DMS79 treated with DMSO at 0.1 percent for 48 hours (cell line): ENCODE measurements around the gene TTLL13.
A peak's percentile ranks its signal among the peaks of the same experiment; 100 is the strongest.

ENCODE experiments used
- DNase-seq: peaks from one replicate; lab custom pipeline; 2025; lab: John Stamatoyannopoulos, UW

Gene TTLL13

DNA sequence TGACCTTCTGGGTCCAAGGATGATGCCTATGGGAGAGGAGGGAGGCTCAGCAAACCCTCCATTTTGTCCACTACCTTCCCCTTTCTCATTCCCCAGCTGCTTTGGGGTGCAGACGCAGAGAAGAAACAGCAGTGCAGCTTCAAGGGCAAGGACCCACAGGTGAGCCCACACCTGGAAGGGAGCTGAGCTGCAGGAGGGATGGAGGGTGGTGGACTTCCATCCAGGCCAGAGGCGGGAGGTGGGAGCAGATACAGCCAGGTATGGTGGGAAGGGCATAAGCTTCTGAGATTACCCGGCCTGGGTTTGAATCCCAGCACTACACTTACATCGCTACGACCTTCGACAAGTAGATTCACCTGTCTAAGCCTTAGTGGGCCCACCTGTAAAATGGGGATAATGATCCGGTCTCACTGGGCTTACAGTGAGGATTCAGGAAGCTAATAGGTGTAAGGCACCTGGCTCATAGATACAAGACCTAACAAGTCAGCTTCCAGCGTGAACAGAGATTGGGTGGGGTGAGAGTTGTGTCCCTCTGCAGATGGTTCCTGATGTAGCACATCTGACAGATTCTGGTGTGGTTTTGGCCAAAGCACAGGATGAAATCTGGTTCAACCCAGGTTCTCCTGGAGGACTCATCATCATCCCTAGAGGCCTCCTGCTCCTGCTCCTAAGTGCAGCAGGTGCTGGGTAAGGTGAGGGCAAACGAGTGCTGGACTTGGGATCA is 31.5 kb upstream of the TTLL13 start:
- DNase-seq, result no peak

DNA sequence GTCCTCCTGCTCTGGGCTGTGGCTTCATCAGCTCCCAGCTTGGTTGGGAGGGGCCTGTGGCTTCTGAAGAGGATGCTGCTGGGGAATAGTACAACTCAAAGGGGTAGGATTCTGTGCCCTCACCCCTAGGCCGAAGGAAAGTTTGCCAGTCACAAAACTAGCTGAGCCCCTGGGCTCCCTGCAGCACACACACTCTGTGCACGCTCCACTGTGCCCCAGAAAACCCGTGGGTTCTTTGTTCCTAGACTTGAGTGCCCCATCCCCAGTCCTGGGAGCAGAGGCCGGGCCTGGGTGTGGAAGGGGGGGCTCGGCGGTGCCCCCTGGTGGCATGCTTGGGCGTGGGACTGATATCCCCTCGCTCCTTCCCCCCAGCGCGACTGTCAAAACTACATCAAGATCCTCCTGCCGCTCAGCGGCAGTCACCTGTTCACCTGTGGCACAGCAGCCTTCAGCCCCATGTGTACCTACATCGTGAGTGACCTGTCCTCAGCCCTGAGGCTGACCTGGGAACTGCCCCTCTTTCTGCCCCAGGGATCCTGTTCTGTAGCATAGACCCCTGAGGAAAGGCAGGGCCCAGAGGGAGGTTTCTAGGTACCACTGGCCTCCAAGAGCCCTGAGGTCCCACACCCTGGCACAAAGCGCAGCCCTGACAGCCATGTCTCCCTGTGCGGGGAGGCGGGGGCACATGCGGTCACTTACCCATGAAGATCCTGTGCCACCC is 29.8 kb upstream of the TTLL13 start:
- no peak for DNase-seq

DNA sequence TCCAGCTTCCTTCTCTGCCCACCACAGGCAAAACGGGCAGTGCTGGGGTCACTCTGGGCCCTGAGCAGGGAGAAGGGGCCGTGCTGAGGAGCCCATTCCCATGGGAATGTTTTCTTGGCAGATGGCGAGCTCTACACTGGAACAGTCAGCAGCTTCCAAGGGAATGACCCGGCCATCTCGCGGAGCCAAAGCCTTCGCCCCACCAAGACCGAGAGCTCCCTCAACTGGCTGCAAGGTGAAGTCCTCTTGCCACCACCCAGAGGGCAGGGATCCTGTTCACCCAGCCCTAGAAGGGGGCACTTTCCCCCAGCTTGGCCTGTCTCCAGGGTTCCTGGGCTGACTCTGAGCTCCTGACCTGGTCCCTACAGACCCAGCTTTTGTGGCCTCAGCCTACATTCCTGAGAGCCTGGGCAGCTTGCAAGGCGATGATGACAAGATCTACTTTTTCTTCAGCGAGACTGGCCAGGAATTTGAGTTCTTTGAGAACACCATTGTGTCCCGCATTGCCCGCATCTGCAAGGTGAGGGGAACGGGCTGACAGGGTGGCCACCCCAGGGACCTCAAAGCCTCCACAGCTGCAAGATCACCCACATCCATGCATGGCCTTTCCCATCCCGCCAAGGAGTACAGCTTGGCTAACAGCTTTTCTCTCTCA is 28.0 kb upstream of the TTLL13 start:
- no peak for DNase-seq

DNA sequence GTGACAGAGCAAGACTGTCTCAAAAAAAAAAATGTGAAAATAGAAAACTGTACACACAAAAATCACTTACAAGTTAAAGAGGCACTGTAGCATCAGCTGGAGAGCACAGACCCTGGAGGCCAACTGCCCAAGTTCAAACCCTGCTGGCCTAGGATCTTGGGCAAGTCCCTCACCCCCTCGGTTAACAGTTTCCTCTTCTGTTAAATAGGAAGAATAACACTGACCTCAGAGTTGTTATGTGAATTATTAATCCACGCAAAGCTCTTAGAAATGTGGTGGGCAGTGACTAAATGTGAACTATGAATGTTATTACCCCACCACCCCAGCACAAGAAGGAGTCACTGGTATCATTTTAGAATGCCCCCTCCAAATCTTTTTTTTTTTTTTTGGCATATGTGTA is 26.8 kb upstream of the TTLL13 start:
- no peak for DNase-seq

DNA sequence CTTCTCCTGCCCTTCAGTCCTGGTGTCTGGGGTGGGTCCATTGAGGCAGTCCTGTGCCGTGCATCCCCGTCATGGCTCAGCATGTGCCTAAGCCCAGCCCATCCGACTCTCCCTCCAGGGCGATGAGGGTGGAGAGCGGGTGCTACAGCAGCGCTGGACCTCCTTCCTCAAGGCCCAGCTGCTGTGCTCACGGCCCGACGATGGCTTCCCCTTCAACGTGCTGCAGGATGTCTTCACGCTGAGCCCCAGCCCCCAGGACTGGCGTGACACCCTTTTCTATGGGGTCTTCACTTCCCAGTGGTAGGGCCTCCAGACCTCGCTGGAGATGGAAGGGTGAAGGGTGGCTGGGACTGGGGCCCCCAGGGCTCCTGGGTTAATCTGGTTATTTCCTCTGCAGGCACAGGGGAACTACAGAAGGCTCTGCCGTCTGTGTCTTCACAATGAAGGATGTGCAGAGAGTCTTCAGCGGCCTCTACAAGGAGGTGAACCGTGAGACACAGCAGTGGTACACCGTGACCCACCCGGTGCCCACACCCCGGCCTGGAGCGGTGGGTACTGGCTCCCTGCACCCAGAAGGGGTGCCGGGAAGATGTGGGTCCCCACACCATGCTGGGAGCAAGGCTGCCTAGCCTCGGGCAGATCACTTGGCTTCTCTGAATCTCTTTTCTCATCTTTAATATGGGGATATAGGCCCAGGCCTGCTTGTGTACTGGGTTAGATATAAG is 25.8 kb upstream of the TTLL13 start:
- DNase-seq, result no peak

DNA sequence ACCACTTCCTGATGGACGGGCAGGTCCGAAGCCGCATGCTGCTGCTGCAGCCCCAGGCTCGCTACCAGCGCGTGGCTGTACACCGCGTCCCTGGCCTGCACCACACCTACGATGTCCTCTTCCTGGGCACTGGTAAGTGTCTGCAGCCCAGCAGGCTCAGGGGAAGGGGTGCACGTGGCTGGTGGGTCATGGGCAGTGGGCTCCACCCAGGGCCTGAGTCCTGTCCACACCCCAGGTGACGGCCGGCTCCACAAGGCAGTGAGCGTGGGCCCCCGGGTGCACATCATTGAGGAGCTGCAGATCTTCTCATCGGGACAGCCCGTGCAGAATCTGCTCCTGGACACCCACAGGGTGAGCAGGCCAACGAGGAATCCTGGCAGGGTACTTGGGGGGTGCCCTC is 24.3 kb upstream of the TTLL13 start:
- no peak for DNase-seq

DNA sequence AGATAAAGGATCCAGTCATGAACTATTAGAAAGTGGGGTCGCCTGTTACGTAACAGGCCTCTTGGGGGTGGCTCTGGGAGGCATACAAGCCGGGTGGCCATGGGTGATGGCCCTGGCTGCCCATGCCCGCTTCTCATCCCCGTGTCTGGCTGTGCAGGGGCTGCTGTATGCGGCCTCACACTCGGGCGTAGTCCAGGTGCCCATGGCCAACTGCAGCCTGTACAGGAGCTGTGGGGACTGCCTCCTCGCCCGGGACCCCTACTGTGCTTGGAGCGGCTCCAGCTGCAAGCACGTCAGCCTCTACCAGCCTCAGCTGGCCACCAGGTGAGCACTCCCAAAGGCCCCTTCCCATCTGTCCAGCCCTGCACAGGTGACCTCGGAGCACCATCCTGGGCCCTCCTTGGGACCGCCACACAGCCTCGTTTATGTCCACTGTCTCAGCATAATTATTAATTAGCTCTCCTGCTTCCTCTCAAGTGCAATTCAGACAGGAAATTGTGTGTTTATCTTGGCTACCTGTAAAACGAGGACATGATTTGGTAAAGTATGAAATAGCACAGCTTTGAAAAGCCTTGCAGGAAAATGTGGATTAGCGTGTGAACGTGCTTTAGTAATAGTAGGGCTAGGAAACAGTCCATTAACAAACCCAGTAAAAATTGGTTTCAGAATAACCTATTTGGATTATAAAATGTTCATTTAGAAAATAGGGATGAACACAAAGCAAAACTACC is 23.7 kb upstream of the TTLL13 start:
- DNase-seq, result no peak

DNA sequence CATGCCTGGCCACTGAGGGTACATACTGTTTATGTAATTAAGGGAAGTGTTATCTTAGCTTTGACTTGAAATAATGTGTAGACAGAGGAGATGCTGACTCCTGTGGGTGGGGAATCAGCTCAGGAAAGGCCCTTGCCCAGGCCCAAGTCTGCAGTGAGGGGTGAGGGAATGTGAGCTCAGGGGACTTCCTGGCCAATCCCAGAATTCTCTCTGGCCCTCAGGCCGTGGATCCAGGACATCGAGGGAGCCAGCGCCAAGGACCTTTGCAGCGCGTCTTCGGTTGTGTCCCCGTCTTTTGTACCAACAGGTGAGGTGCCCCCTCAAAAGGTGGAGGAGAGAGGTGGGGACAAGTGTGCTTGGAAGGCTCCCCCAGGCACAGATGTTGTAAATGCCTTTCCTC is 22.0 kb upstream of the TTLL13 start:
- DNase-seq, result no peak

DNA sequence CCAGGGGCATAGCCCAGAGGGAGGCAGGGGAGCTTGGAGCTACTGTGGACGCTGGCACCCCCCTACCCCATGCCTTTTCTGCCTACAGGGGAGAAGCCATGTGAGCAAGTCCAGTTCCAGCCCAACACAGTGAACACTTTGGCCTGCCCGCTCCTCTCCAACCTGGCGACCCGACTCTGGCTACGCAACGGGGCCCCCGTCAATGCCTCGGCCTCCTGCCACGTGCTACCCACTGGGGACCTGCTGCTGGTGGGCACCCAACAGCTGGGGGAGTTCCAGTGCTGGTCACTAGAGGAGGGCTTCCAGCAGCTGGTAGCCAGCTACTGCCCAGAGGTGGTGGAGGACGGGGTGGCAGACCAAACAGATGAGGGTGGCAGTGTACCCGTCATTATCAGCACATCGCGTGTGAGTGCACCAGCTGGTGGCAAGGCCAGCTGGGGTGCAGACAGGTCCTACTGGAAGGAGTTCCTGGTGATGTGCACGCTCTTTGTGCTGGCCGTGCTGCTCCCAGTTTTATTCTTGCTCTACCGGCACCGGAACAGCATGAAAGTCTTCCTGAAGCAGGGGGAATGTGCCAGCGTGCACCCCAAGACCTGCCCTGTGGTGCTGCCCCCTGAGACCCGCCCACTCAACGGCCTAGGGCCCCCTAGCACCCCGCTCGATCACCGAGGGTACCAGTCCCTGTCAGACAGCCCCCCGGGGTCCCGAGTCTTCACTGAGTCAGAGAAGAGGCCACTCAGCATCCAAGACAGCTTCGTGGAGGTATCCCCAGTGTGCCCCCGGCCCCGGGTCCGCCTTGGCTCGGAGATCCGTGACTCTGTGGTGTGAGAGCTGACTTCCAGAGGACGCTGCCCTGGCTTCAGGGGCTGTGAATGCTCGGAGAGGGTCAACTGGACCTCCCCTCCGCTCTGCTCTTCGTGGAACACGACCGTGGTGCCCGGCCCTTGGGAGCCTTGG is 21.3 kb upstream of the TTLL13 start:
- no peak for DNase-seq

DNA sequence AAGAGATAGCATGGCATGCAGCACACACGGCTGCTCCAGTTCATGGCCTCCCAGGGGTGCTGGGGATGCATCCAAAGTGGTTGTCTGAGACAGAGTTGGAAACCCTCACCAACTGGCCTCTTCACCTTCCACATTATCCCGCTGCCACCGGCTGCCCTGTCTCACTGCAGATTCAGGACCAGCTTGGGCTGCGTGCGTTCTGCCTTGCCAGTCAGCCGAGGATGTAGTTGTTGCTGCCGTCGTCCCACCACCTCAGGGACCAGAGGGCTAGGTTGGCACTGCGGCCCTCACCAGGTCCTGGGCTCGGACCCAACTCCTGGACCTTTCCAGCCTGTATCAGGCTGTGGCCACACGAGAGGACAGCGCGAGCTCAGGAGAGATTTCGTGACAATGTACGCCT is 20.4 kb upstream of the TTLL13 start:
- DNase-seq, result no peak

DNA sequence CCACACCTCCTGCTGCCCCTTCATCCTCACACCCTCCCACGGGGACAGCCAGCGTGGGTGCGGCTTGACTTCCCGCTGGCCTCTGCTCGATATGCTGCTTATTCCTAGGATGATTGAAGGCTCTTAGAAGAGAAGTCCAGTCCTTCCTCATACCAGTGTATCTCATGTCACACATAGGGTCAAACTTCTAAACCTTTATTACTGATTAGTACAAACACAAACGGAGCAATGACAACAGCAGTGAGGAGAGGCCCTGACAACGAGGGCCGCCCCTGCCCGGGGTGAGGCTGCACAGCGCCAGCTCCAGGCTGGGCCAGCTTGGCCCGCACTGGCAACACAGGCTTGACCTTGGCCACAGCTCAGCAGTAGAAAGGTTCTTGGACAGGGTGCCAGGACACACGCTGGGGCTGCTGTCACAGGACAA is 19.3 kb upstream of the TTLL13 start:
- DNase-seq, result no peak

DNA sequence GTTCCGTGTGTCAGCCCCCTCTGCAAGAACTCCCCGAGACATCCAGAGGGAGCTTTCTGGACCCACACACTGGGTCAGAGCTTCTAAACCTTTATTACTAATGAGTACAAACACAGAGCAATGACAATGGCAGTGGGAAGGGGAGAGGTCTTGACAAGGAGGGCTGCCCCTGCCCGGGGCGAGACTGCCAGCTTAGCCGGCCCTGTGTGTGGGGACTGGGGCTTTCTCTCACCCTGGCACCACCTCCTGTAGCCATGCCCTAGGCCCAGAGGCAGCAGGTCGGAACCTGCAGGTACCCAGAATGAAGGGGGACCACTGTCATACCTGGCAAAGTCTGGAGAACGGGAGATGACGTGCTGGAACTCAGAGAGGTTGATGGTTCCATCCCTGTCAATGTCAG is 18.7 kb upstream of the TTLL13 start:
- DNase-seq, result no peak

DNA sequence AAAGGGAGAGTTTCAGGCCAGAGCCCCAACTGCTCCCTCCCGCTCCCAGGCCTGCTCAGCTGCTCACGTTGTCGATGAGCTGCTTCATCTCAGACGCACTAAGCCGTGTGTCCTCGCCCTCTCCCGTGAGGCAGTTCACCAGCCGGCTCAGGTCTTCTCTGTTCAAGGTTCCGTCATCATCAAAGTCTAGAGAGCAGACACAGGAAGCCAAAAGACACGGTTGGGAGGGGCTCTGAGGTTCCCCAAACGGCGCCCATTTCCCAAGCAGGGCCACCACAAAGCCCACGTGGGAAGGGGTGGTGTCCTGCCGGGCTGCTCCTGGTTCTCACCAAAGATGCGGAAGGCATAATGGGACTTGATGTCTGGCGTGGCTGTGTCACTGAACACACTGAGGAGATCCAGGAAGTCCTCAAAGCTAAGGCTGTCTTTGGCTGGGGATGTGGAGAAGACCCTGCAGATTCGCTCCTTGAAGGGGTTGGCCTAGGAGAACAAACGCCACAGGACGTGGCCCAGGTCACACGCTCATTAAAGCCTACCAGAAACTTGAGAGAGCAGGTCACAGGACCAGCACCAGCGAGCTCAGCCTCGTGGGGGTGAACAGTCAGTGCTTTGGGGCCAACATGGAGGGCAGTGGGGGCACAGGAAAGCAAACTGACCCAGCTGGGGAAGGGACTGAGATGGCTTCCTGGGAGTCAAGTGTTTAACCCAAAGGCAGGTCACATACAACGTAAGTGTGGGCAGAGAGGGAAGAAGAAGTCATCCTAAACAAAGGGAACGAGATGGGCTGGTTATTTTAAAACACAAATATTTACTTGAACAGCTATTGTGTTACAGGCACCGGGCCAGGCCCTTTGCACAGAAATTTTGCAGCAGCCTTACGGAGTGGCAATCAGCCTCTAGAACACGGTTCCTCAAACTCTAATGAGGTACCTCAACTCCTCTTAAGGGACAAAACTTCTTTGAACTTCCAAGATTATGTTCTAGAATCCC is 18.0 kb upstream of the TTLL13 start:
- DNase-seq, result no peak

DNA sequence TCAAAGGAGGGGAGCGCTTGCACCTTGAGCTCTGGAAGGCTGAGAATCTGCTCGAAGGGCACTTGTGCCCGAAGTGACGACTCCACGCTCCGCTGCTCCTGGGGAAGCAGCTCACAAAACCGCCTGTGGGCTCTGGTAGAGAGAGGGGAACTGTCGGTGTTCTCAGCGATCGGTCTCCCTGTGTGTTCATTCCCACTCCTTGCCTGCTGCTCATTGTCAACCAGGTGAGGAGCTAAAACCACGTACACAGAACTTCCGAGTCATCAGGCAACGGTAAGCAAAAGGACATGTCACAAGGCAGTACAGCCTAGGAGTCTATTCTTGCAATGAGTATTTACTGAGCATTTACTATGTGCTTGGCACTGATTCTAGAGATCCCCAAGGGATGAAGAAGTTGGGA is 17.2 kb upstream of the TTLL13 start:
- no peak for DNase-seq

DNA sequence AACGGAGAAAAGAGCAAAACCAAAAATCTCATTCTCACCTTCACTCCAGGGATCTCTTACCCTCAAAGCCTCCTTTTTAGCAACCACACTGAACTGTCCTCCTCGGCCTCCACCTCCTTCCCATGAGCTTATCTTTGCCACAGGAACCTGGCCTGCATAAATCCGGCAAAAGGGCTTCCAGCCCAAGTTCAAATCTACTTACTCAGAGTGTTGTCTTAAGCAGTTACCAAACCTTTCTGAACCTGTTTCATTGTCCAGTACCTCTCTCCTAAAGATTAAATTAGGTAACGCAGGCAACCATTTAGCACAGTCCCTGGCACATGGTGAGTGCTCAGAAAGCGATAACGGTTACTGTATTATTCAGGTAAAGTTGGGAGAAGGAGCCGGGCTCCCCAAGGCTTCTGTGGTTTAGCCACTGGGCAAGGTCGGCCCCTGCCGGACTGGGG is 16.4 kb upstream of the TTLL13 start:
- DNase-seq, result no peak

DNA sequence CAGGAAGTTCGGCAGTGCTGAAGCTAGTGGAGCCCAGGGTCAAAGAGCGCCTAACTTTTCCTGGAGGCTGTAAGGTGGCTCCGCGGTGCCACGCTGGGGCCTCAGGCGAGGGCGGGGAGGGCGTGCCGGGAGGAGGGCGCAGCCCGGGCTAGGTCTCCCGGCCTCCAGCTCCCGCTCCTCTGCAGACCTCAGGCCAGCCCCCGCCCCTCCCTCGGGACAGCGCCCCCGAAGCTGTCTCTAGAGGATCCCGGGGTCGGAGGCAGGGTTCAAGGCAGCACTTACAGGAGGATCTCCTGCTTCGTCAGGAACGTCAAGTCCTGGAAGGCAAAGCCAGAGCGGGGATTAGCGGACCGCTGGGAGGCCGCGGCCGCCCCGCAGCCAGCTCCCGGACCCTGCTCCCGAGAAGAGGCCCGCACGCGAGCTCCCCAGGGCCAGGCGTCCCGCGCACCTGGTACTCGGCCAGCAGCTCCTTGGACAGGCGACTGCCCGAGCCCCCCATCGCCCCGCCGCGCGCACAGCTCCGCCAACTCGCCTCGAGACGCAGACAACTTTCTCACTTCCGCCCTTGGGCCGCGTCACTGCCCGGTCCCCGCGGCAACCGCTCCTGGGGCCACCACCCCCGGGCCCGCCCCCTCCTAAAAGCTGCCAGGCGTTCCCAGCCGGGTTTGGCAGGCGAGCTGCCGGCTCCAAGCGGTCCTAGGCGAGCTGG is 15.8 kb upstream of the TTLL13 start, which contains the start of gene CIB1:
Gene CIB1 (minus strand): TSS at position 555 of the 709 bp plus-strand sequence. CDS start 56 bp downstream, at position 499.
- DNase-seq, result no peak

DNA sequence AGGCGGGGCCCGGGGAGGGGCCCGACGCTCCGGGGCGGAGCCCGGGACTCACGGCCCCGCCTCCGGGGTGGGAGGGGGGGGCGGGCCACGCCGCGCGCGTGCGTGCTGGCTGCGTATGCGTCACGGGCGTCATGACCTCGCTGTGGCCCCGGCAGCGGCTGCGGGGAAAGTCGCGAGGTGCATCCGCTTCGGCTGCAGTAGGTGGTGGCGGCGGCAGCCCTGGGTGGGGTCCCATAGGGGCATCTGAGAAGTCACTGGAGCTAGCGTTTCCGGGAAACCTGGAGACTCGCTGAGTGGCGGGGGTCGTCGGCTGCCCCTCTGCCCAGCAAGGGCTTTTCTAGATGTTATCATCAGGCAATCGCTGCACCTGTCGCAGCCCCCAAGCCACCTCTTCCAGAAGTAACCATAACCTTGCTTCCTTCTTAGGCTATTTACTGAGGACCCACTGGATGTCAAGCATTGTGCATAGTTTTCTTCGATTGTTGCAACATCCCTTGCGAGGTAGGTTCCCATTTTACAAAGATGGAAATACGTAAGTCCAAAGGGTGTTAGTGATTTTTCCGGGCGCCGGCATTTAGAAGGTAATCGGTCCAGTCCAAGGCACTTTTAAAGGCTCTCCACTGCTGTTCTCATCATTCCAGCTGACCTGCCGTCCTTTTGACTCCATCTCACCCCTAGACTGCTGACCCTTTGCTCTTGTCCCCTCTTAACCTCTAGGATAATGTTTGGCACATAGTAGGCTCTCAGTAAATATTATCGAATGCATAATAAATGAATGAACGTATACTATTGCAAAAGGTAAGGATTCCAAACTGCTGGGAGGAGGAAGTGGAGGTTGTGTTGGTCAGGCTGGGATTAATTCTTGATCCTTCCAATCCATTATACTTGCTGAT is 15.0 kb upstream of the TTLL13 start, which contains the start of gene GDPGP1:
Gene GDPGP1 (plus strand): TSS at position 114 of the 893 bp plus-strand sequence. CDS start 6,700 bp downstream, outside the sequence.
- DNase-seq, result peak; percentile 52
